SJCRH30 (cell line): Measurements from ENCODE around the gene TTF1. TPM values are rescaled to one million over a fixed set of nuclear protein-coding genes. Genes with fewer than 3 reads are reported as not detected.
A peak's percentile ranks its signal among the peaks of the same experiment; 100 is the strongest.
"Not testable (repeated sequence)": the region's sequence is repeated elsewhere in the genome, so short reads cannot be mapped to it uniquely, and the experiment has no call there.

ENCODE experiments used
- DNase-seq, 2 experiments: peaks; one replicate each; pipeline ENCODE4 v3.0.0-alpha.2; 2015 to 2020
- H3K27ac ChIP-seq: fragments of 250-450 bp; sonication (Bioruptor Pico); 2 replicates; pipeline ENCODE4 v1.5.1; 2020; ENCODE audit warnings: mild to moderate bottlenecking, moderate library complexity
- H3K27me3 ChIP-seq: fragments of 250-450 bp; sonication (Bioruptor Pico); 2 replicates; pipeline ENCODE4 v1.5.1; 2020; ENCODE audit warnings: mild to moderate bottlenecking, moderate library complexity
- H3K36me3 ChIP-seq: fragments of 250-450 bp; sonication (Bioruptor Pico); 2 replicates; pipeline ENCODE4 v1.5.1; 2020; ENCODE audit warnings: mild to moderate bottlenecking, moderate library complexity
- H3K4me1 ChIP-seq: fragments of 250-450 bp; sonication (Bioruptor Pico); 2 replicates; pipeline ENCODE4 v1.5.1; 2020; ENCODE audit warnings: mild to moderate bottlenecking, moderate library complexity
- H3K4me3 ChIP-seq: fragments of 250-450 bp; sonication (Bioruptor Pico); 2 replicates; pipeline ENCODE4 v1.5.1; 2020; ENCODE audit warnings: mild to moderate bottlenecking, moderate library complexity
- H3K9me3 ChIP-seq: fragments of 250-450 bp; sonication (Bioruptor Pico); replicated peaks from 2 replicates; pipeline ENCODE4 v1.5.1; 2020; ENCODE audit warnings: mild to moderate bottlenecking, moderate library complexity
- total RNA-seq: library from RNA; depleted of rRNA; stranded (reverse); fragments of >200 nt; shearing (Covaris generic); gene quantifications from 2 replicates; pipeline ENCODE4 v1.2.3, GENCODE V29; 2014

TTF1 gene
- total RNA-seq, 1 experiment from 2014 or later: 25.9 TPM

DNA sequence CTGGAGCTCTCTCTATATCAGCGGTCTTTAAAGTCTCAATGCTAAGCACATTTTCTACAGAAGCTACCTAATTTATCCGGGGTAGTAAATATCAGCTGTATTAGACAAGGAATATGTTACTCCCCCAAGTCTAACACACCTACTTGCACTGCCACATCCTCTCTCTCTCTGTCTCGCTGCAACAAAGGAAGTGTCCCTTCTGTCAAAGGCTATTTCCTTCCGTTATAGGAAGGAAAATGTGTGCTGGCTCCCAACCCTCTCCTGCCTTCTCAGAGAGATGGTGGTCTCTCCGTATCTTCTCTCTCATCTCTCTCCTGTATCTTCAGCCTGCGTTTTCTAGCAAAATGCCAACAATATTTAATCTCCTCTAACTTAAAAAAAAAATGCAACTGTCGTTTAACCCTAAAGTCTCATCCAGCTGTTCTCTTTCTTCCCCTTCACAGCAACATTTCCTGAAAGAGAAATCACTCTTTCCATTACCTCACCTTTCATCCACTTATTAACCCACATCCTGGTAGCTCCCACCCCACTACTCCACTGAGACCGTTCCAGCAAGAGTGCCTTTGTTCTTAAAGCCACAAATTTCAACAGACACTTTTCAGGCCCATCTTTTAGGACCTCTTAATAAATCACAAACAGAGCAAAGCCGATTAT, 2.3 kb downstream of the TTF1 start:
- Histone ChIP-seq H3K36me3 (peaks cover 37% of the 10 kb centered on the region), H3K27me3 (0 out of 2 replicates have a peak, but pooled peaks cover 3% of the 10 kb centered on the region), H3K9me3 (no peaks in the 10 kb centered on the region), H3K4me3 (peak overlapping the region; percentile 3), H3K4me1 (peaks cover 18% of the 10 kb centered on the region), H3K27ac (peak overlapping the region; percentile 58)
- peak; percentile 26 to 54 for DNase-seq

- DNase-seq: no peak
- Histone ChIP-seq H3K4me3 (no peak overlapping the region), H3K27me3 (no peaks in the 10 kb centered on the region)
Measured at GRCh38 chr9:132401824-132402223, 4.8 kb downstream of the TTF1 start.

GRCh38 chr9:132395560-132395959, 11.1 kb downstream of the TTF1 start:
- no peak overlapping the region for H3K27ac ChIP-seq
- no peaks in the 10 kb centered on the region for H3K27me3 ChIP-seq
- H3K9me3 ChIP-seq: no peaks in the 10 kb centered on the region
- peaks cover 90% of the 10 kb centered on the region for H3K36me3 ChIP-seq
- H3K4me1 ChIP-seq: no peaks in the 10 kb centered on the region
- no peak overlapping the region for H3K4me3 ChIP-seq
- no peak for DNase-seq

More at GRCh38 chr9:132401824-132402223, 4.8 kb downstream of the TTF1 start:
- no peaks in the 10 kb centered on the region for H3K9me3 ChIP-seq
- H3K36me3 ChIP-seq: peaks cover 59% of the 10 kb centered on the region
- peaks cover 18% of the 10 kb centered on the region for H3K4me1 ChIP-seq
- H3K27ac ChIP-seq: no peak overlapping the region

- Histone ChIP-seq H3K27me3 (no peaks in the 10 kb centered on the region), H3K4me3 (no peak overlapping the region), H3K4me1 (no peaks in the 10 kb centered on the region), H3K36me3 (peaks cover 92% of the 10 kb centered on the region), H3K9me3 (no peaks in the 10 kb centered on the region), H3K27ac (no peak overlapping the region)
- DNase-seq: no peak
Measured at GRCh38 chr9:132391449-132391848, 15.2 kb downstream of the TTF1 start.

DNA sequence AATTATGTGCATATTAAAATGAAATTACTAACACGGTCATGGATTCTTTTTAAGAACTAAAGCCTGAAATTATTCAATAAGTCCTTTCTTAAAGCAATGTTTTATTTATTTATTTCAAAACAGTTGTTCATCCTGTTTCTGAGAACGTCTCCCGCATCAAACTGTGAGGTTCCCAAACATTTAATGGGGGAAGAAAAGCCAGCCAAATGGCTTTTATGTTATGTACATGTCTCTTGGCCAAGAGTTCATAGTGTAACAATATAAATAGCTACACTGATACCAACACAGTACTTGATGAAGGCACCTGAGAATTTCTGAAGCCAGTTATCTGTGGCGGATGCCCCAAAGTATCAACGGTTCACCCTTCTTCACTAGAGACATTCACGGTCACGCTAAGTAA, 15.7 kb downstream of the TTF1 start:
- Histone ChIP-seq H3K27ac (no peak overlapping the region), H3K4me3 (no peak overlapping the region), H3K9me3 (no peaks in the 10 kb centered on the region), H3K27me3 (no peaks in the 10 kb centered on the region), H3K36me3 (peaks cover 93% of the 10 kb centered on the region), H3K4me1 (no peaks in the 10 kb centered on the region)
- no peak for DNase-seq

- Histone ChIP-seq H3K27ac (no peak overlapping the region), H3K36me3 (peaks cover 89% of the 10 kb centered on the region)
- DNase-seq: no peak
Measured at GRCh38 chr9:132387133-132387532, 19.5 kb downstream of the TTF1 start.

DNA sequence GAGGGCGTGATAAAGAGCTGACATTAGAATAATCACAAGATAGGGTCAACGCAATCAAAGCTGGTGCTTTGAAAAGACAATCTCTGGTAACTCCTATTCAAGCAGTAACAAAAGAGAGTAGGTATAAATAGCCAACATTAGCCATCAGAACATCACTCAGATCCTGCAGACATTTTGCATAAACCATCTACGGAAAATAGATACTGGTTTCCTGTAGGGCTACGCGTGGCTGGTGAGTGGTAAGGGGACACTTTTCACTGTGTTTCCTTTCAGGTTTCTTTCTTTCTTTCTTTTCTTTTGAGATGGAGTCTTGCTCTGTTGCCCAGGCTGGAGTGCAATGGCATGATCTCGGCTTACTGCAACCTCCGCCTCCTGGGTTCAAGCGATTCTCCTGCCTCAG, 22.3 kb downstream of the TTF1 start:
- Histone ChIP-seq H3K27ac (no peak overlapping the region), H3K36me3 (peaks cover 76% of the 10 kb centered on the region), H3K9me3 (no peaks in the 10 kb centered on the region), H3K4me3 (no peak overlapping the region), H3K4me1 (no peaks in the 10 kb centered on the region), H3K27me3 (no peaks in the 10 kb centered on the region)
- DNase-seq: no peak

More at GRCh38 chr9:132387133-132387532, 19.5 kb downstream of the TTF1 start:
- no peak overlapping the region for H3K4me3 ChIP-seq
- no peaks in the 10 kb centered on the region for H3K4me1 ChIP-seq
- no peaks in the 10 kb centered on the region for H3K27me3 ChIP-seq
- no peaks in the 10 kb centered on the region for H3K9me3 ChIP-seq

DNA sequence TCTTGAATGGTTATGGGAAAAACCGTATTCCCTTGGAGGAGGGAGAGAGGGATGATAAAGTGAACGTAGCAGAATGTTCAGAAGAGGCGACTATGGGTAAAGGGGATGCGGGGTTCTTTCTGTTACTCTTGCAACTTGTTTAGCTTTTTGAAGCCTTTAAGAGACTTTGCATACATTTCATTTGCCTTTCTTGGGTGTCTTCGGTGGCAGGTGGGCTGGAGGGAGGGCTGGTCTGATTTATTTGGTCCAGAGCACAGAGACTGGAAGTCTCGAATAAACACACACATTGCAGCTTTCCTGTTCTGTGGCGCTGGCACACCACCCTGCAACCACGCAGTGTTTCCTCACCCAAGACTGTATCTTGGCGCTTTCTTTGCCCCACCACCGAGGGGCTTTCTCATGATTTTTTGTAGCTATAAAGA, 23.2 kb downstream of the TTF1 start:
- no peaks in the 10 kb centered on the region for H3K9me3 ChIP-seq
- H3K36me3 ChIP-seq: peaks cover 77% of the 10 kb centered on the region
- H3K27ac ChIP-seq: no peak overlapping the region
- no peaks in the 10 kb centered on the region for H3K4me1 ChIP-seq
- H3K4me3 ChIP-seq: no peak overlapping the region
- no peaks in the 10 kb centered on the region for H3K27me3 ChIP-seq
- DNase-seq: no peak

GRCh38 chr9:132381966-132382541, 24.6 kb downstream of the TTF1 start:
- Histone ChIP-seq H3K4me3 (no peak overlapping the region), H3K9me3 (no peaks in the 10 kb centered on the region), H3K36me3 (peaks cover 64% of the 10 kb centered on the region), H3K27ac (no peak overlapping the region), H3K27me3 (no peaks in the 10 kb centered on the region), H3K4me1 (no peaks in the 10 kb centered on the region)
- DNase-seq: no peak

GRCh38 chr9:132378416-132378815, 28.2 kb downstream of the TTF1 start:
- DNase-seq, H3K27me3 ChIP-seq, H3K4me1 ChIP-seq, H3K27ac ChIP-seq, H3K4me3 ChIP-seq, H3K9me3 ChIP-seq: not testable (repeated sequence)
- H3K36me3 ChIP-seq: peaks cover 46% of the 10 kb centered on the region

DNA sequence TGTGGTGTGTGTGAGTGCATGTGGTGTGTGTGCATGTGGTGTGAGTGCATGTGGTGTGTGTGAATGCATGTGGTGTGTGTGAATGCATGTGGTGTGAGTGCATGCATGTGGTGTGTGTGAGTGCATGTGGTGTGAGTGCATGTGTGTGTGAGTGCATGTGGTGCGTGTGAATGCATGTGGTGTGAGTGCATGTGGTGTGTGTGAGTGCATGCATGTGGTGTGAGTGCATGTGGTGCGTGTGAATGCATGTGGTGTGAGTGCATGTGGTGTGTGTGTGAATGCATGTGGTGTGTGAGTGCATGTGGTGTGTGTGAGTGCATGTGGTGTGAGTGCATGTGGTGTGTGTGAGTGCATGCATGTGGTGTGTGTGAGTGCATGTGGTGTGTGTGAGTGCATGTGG, 28.9 kb downstream of the TTF1 start:
- not testable (repeated sequence) for H3K4me1 ChIP-seq

GRCh38 chr9:132372177-132373095, 34.2 kb downstream of the TTF1 start:
- Histone ChIP-seq H3K4me3 (no peak overlapping the region), H3K27me3 (0 out of 2 replicates have a peak, but pooled peaks cover 2% of the 10 kb centered on the region), H3K9me3 (no peaks in the 10 kb centered on the region), H3K27ac (no peak overlapping the region), H3K36me3 (peaks cover 15% of the 10 kb centered on the region), H3K4me1 (peaks cover 2% of the 10 kb centered on the region; the same call in 1 of the 2 replicates)
- peak; percentile 14 to 38 for DNase-seq

More for the DNA sequence above, 28.9 kb downstream of the TTF1 start:
- H3K4me3 ChIP-seq, DNase-seq, H3K9me3 ChIP-seq, H3K27me3 ChIP-seq, H3K27ac ChIP-seq: not testable (repeated sequence)
- H3K36me3 ChIP-seq: peaks cover 42% of the 10 kb centered on the region

- no peaks in the 10 kb centered on the region for H3K9me3 ChIP-seq
- H3K27me3 ChIP-seq: 0 out of 2 replicates have a peak, but pooled peaks cover 2% of the 10 kb centered on the region
Measured at GRCh38 chr9:132370592-132370991, 36.0 kb downstream of the TTF1 start.

DNA sequence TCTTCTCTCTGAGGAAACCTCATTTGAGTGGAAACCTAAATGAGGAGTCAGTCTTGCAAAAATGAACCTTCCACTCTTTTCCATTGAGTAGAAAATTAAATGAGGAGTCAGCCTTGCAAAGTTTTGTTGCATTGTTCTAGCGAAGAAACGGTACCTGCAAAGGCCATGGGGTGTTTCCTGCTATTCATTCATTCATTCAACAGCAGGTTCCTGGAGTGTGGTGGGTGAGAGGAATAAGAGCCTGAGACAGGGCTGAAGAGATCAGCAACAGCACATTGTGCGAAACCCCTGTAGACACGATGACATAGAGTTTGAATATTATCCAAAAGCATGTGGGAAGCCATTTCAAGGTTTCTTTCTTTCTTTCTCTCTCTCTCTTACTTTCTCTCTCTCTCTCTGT, 37.2 kb downstream of the TTF1 start:
- no peak for DNase-seq
- no peak overlapping the region for H3K27ac ChIP-seq
- H3K27me3 ChIP-seq: 0 out of 2 replicates have a peak, but pooled peaks cover 2% of the 10 kb centered on the region
- H3K4me1 ChIP-seq: peaks cover 2% of the 10 kb centered on the region; the same call in 1 of the 2 replicates
- H3K9me3 ChIP-seq: no peaks in the 10 kb centered on the region
- H3K36me3 ChIP-seq: no peaks in the 10 kb centered on the region; the same call in 1 of the 2 replicates
- H3K4me3 ChIP-seq: no peak overlapping the region

More at GRCh38 chr9:132370592-132370991, 36.0 kb downstream of the TTF1 start:
- H3K27ac ChIP-seq: no peak overlapping the region
- peaks cover 2% of the 10 kb centered on the region; the same call in 1 of the 2 replicates for H3K4me1 ChIP-seq
- no peak for DNase-seq
- H3K4me3 ChIP-seq: no peak overlapping the region
- H3K36me3 ChIP-seq: peaks cover 5% of the 10 kb centered on the region; the same call in 1 of the 2 replicates
